WTC11 (cell line): Measurements from ENCODE around the gene AUH.

Source experiments
- ESRRA ChIP-seq: sonication (generic); formaldehyde crosslinking; IDR thresholded peaks from 2 replicates; pipeline ENCODE4 v1.8.1; 2022; ENCODE audit warnings: mild to moderate bottlenecking, missing genetic modification reagents, borderline replicate concordance
- NFATC4 ChIP-seq: fragments of 250-450 bp; sonication (Bioruptor Pico); IDR thresholded peaks from 2 replicates; pipeline ENCODE4 v1.9.0; 2021; ENCODE audit warnings: mild to moderate bottlenecking
- TEAD4 ChIP-seq: sonication (generic); formaldehyde crosslinking; IDR thresholded peaks from 2 replicates; pipeline ENCODE4 v1.8.0; 2022; ENCODE audit warnings: mild to moderate bottlenecking, missing genetic modification reagents
- ZNF232 ChIP-seq: sonication (generic); formaldehyde crosslinking; IDR thresholded peaks from 2 replicates; pipeline ENCODE4 v1.8.0; 2022; ENCODE audit warnings: mild to moderate bottlenecking, missing genetic modification reagents
- TF ChIP-seq, protein P1 (sequence below): fragments of 200-600 bp; IDR thresholded peaks from 2 replicates; pipeline ENCODE4 v1.8.0; 2022; ENCODE audit warnings: antibody characterized with exemption
- TF ChIP-seq, protein P2 (sequence below): sonication (generic); formaldehyde crosslinking; conservative IDR thresholded peaks from 2 replicates; pipeline ENCODE4 v1.8.1; 2022; ENCODE audit warnings: mild to moderate bottlenecking, missing genetic modification reagents

GRCh38 chr9:91386765-91387164 lies 25.0 kb upstream of the AUH start:
- TF ChIP-seq ZNF232 = no peak
- TF ChIP-seq, protein P1, sequence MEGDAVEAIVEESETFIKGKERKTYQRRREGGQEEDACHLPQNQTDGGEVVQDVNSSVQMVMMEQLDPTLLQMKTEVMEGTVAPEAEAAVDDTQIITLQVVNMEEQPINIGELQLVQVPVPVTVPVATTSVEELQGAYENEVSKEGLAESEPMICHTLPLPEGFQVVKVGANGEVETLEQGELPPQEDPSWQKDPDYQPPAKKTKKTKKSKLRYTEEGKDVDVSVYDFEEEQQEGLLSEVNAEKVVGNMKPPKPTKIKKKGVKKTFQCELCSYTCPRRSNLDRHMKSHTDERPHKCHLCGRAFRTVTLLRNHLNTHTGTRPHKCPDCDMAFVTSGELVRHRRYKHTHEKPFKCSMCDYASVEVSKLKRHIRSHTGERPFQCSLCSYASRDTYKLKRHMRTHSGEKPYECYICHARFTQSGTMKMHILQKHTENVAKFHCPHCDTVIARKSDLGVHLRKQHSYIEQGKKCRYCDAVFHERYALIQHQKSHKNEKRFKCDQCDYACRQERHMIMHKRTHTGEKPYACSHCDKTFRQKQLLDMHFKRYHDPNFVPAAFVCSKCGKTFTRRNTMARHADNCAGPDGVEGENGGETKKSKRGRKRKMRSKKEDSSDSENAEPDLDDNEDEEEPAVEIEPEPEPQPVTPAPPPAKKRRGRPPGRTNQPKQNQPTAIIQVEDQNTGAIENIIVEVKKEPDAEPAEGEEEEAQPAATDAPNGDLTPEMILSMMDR = no peak
- no peak for TF ChIP-seq NFATC4 (CRISPR knock-in tag)
- no peak for TF ChIP-seq ESRRA
- TF ChIP-seq, protein P2, sequence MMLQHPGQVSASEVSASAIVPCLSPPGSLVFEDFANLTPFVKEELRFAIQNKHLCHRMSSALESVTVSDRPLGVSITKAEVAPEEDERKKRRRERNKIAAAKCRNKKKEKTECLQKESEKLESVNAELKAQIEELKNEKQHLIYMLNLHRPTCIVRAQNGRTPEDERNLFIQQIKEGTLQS (CRISPR knock-in tag) = no peak
- TF ChIP-seq TEAD4 = no peak
